Measurements from ENCODE around the gene OR13J1. TPM values are rescaled to one million over a fixed set of nuclear protein-coding genes. Genes with fewer than 3 reads are reported as not detected.

Gene OR13J1
- total RNA-seq, 4 donors from 2014 or later = not detected

- TF ChIP-seq, protein P1, sequence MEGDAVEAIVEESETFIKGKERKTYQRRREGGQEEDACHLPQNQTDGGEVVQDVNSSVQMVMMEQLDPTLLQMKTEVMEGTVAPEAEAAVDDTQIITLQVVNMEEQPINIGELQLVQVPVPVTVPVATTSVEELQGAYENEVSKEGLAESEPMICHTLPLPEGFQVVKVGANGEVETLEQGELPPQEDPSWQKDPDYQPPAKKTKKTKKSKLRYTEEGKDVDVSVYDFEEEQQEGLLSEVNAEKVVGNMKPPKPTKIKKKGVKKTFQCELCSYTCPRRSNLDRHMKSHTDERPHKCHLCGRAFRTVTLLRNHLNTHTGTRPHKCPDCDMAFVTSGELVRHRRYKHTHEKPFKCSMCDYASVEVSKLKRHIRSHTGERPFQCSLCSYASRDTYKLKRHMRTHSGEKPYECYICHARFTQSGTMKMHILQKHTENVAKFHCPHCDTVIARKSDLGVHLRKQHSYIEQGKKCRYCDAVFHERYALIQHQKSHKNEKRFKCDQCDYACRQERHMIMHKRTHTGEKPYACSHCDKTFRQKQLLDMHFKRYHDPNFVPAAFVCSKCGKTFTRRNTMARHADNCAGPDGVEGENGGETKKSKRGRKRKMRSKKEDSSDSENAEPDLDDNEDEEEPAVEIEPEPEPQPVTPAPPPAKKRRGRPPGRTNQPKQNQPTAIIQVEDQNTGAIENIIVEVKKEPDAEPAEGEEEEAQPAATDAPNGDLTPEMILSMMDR (IDR thresholded peaks at IDR 0.05; ENCODE audit: low read depth) = no peak
Observed at GRCh38 chr9:35835216-35835632, 35.0 kb downstream of the OR13J1 start.

GRCh38 chr9:35834260-35835215 lies 35.7 kb downstream of the OR13J1 start:
- TF ChIP-seq, protein P1 (IDR thresholded peaks at IDR 0.05; ENCODE audit: low read depth) = no peak

DNA sequence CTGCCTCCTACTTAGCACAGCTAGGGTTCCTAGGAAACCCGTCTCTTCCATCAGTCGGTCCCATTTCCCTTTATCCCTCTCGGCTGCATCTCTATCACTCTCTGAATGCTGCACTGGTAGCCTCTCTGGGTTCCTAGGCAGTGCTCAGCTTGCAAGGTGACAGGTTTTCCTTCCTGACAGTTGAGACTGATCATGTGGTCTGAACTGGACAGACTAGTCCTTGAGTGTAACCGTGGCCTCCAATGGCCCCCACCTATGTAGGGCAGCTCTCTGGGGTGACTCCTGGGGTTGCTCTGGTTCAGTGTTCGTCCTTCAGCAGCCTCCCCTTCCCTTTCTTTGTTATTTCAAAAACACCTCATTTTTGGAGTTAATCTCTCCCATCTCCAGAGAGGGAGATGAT lies 37.4 kb downstream of the OR13J1 start:
- TF ChIP-seq, protein P1 (IDR thresholded peaks at IDR 0.05; ENCODE audit: low read depth) = no peak

DNA sequence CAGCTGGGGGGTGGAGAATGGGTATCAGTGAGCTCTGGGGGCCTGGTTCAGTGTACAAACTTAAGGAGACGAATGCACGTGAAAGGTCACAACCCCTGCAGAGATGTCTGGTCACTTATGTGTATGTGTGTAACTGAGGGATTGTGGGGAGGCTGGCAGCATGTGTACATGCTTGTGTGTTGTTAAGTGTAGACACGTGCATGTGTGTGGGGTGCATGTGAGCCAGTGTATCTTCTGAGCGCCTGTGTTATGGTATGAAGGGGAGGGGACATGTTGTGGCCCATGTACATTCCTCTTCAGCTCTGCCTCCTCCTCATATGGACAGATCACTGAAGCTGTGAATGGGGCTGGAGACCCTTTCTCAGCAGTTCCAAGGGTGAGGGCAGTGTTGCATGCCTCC lies 39.2 kb downstream of the OR13J1 start:
- TF ChIP-seq, protein P1 (IDR thresholded peaks at IDR 0.05; ENCODE audit: low read depth) = no peak

DNA sequence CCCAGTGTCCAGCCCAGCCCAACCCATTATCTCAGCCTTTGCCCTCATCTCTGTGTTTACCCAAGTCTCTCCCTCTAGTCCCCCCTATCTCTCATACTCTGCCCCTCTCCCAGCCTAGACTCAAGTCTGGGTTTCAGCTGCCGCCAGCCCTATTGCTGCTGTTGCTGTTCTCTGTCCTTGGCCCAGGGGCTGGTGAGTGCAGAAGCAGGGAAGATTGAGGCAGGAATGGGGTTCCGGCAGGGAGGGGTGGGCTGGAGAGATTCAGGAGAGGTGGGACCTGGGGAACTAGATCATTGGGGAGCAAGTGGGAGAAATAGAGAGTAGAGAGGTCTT lies 40.5 kb downstream of the OR13J1 start:
- TF ChIP-seq, protein P1 (IDR thresholded peaks at IDR 0.05; ENCODE audit: low read depth) = no peak

- TF ChIP-seq, protein P1 (IDR thresholded peaks at IDR 0.05; ENCODE audit: low read depth) = no peak
Observed at GRCh38 chr9:35829084-35829763, 41.0 kb downstream of the OR13J1 start, which contains the start of gene TMEM8B. TMEM8B (plus strand) TSS chr9:35829228; CDS start chr9:35829448, 220 bp downstream.

GRCh38 chr9:35828716-35829083 lies 41.5 kb downstream of the OR13J1 start, which contains the start of gene FAM221B:
FAM221B (minus strand) TSS chr9:35828732; CDS start chr9:35826161, 2,571 bp downstream.
- TF ChIP-seq, protein P1 (IDR thresholded peaks at IDR 0.05; ENCODE audit: low read depth) = no peak

Data from subcutaneous adipose tissue (tissue), 4 donors.